ENCODE data around the gene EPAS1.

The EPAS1 gene

GRCh38 chr2:46435796-46436360 is 138.7 kb downstream of the EPAS1 start:
- H3K4me3 Mint-ChIP-seq: no peak overlapping the region
- peaks cover 74% of the 10 kb centered on the region for H3K4me1 Mint-ChIP-seq
- ATAC-seq (no peak), DNase-seq (ENCODE audit: low spot score in 2 of 2) (no peak)
- H3K36me3 Mint-ChIP-seq: no peaks in the 10 kb centered on the region
- H3K27ac Mint-ChIP-seq: no peak overlapping the region
- no peaks in the 10 kb centered on the region for H3K9me3 Mint-ChIP-seq
